Urinary bladder (tissue), 4 donors: Measurements from ENCODE around the gene MAP3K6. TPM values are rescaled to one million over a fixed set of nuclear protein-coding genes. Genes with fewer than 3 reads are reported as not detected.
"Not testable (repeated sequence)": the region's sequence is repeated elsewhere in the genome, so short reads cannot be mapped to it uniquely, and the experiment has no call there.

Experiments
- DNase-seq: peaks from one replicate; pipeline ENCODE4 v3.0.0-alpha.2; 2015; ENCODE audit errors: extremely low spot score
- H3K27ac ChIP-seq: one replicate; pipeline ENCODE4 v1.5.1; 2013; ENCODE audit warnings: low read depth, mild to moderate bottlenecking, moderate library complexity
- H3K36me3 ChIP-seq: one replicate; pipeline ENCODE4 v1.6.1; 2013; ENCODE audit warnings: mild to moderate bottlenecking, moderate library complexity; ENCODE audit not compliant: insufficient read depth
- H3K4me1 ChIP-seq: one replicate; pipeline ENCODE4 v1.6.1; 2013; ENCODE audit warnings: mild to moderate bottlenecking, moderate library complexity; ENCODE audit not compliant: insufficient read depth
- H3K4me3 ChIP-seq: one replicate; pipeline ENCODE4 v1.5.1; 2013; ENCODE audit warnings: low read depth, low read length
- WGBS: extraction: QIAGEN DNeasy Blood & Tissue Kit; methylation state at CpG from one replicate; pipeline ENCODE4 v1.1.7; 2013; 5-methylcytosine and 5-hydroxymethylcytosine counted together
- polyA plus RNA-seq: library from polyadenylated mRNA; stranded (reverse); fragments of 200-250 nt; gene quantifications from one replicate; pipeline ENCODE4 v1.2.3, GENCODE V29; 2013
- total RNA-seq: library from RNA; depleted of rRNA; stranded (reverse); fragments of >200 nt; gene quantifications from one replicate; pipeline ENCODE4 v1.2.3, GENCODE V29; 2014
- donor health status: healthy with polysubstance abuse.
- donor health status: healthy.

MAP3K6 gene
- total and polyA plus RNA-seq, 2 donors = 10.1 to 83.3 TPM

- H3K4me1 ChIP-seq = no peaks in the 10 kb centered on the region
- H3K27ac ChIP-seq = no peak overlapping the region
- H3K4me3 ChIP-seq = peak overlapping the region; percentile 42
- 6% methylated on average over 13 of the region's 13 CpGs for WGBS
- H3K36me3 ChIP-seq = no peaks in the 10 kb centered on the region
- no peak for DNase-seq
Observed at GRCh38 chr1:27391511-27392095, 24.8 kb upstream of the MAP3K6 start.

DNA sequence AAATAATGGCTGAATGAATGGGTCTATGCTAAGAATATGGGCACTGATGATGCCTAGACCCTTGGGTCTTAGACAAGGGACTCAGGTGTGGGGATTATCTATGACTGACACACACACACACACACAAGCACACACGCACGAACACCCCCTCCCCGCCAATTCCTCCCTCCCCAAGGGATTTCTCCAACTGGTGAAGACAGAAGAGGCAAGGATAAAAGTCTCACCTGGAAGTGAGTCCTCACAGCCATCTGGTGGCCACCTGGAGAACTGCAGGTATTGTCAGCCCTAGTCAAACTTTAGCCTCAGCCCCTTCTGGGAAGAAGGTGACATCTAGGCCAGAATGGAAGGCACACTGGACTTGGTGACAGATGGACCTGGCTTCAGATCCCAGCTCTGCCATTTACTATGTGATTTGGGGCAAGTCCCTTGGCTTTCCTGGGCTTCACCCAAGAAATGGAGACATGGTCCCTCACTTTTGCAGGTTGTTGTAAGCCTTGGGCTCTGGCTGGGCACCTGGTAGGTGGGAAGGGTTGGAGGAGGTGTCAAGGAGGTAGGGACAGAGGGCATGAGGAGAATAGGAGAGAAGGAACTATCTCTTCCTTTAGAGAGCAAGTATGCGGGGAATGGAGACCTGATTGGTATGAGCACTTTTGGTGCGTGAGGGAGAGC is 21.7 kb upstream of the MAP3K6 start:
- no peaks in the 10 kb centered on the region for H3K4me1 ChIP-seq
- DNase-seq = no peak
- 44% methylated on average over 5 of the region's 5 CpGs for WGBS
- no peak overlapping the region for H3K4me3 ChIP-seq
- no peak overlapping the region for H3K27ac ChIP-seq
- no peaks in the 10 kb centered on the region for H3K36me3 ChIP-seq

- 86% methylated on average over 3 of the region's 3 CpGs for WGBS
- H3K36me3 ChIP-seq, DNase-seq, H3K27ac ChIP-seq, H3K4me1 ChIP-seq, H3K4me3 ChIP-seq: not testable (repeated sequence)
Observed at GRCh38 chr1:27384797-27385196, 18.0 kb upstream of the MAP3K6 start.

DNA sequence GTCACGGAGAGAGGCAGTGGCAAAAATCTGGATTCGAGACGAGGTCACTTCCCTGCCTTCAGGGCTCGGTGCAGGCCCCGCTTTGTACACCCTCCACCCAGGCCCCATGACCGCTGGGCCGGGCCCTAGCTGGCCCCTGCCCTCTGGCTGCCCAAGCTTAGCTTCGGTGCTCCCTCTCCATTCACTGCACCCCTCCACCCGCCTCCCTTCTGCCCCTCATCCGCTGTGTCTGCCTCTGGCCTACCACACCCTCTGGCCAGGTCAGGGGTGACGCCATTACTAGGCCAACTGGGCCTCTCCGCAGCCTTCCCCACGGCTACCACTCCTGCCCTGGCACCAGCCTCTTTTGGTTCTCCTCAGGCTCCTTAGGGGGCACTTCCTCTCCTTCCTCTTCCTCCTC is 16.9 kb upstream of the MAP3K6 start:
- Histone ChIP-seq H3K4me3 (no peak overlapping the region), H3K27ac (no peak overlapping the region), H3K4me1 (no peaks in the 10 kb centered on the region), H3K36me3 (no peaks in the 10 kb centered on the region)
- DNase-seq = no peak
- 86% methylated on average over 13 of the region's 13 CpGs for WGBS

GRCh38 chr1:27383039-27383605 is 16.4 kb upstream of the MAP3K6 start, which contains the start of gene CD164L2:
Gene CD164L2 (minus strand): TSS chr1:27383333. CDS start chr1:27383239, 94 bp downstream.
- WGBS = 15% methylated on average over 43 of the region's 43 CpGs
- H3K36me3 ChIP-seq = no peaks in the 10 kb centered on the region
- H3K4me1 ChIP-seq = no peaks in the 10 kb centered on the region
- no peak within 1 kb of the TSS for H3K27ac ChIP-seq
- H3K4me3 ChIP-seq = no peak within 1 kb of the TSS
- DNase-seq = no peak

DNA sequence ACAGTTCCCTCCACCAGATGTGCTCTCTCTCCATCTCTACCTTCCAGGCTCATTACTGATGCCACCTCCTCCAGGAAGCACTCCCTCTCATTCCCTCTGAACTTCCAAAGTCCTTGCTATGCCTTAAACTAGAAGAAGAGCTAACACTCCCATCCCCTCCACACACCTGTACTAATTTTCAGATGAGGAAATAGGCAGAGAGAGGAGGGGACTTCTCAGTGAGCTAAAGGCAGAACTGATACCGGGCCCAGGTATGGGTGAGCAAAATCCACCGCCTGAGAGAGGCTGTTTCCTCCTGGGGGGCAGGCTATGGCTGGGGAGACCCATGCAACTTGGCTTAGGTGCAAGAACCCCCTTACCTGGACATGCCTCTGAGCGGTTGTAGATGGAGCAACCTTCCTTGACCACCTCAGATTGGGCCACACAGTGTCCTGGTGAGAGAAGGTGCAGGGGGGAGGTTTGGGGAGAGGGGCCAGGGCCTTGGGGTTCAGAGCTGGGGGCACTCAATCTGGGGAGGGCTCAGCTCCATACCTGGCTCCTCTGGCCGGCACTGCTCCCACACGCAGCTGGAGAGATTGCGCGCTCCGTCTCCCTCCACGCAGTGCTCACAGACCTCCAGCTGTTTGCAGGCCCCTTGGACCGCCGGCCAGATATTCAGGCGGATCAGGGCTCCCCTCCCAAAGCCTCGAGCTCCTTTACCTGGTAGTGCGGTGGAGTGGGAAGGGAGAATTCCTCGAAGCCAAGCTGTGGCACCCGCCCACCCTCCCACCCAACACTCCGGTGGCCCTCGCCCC is 15.4 kb upstream of the MAP3K6 start:
- Histone ChIP-seq H3K4me3 (no peak overlapping the region), H3K4me1 (no peaks in the 10 kb centered on the region), H3K27ac (no peak overlapping the region), H3K36me3 (no peaks in the 10 kb centered on the region)
- 77% methylated on average over 18 of the region's 18 CpGs for WGBS
- DNase-seq = no peak

DNA sequence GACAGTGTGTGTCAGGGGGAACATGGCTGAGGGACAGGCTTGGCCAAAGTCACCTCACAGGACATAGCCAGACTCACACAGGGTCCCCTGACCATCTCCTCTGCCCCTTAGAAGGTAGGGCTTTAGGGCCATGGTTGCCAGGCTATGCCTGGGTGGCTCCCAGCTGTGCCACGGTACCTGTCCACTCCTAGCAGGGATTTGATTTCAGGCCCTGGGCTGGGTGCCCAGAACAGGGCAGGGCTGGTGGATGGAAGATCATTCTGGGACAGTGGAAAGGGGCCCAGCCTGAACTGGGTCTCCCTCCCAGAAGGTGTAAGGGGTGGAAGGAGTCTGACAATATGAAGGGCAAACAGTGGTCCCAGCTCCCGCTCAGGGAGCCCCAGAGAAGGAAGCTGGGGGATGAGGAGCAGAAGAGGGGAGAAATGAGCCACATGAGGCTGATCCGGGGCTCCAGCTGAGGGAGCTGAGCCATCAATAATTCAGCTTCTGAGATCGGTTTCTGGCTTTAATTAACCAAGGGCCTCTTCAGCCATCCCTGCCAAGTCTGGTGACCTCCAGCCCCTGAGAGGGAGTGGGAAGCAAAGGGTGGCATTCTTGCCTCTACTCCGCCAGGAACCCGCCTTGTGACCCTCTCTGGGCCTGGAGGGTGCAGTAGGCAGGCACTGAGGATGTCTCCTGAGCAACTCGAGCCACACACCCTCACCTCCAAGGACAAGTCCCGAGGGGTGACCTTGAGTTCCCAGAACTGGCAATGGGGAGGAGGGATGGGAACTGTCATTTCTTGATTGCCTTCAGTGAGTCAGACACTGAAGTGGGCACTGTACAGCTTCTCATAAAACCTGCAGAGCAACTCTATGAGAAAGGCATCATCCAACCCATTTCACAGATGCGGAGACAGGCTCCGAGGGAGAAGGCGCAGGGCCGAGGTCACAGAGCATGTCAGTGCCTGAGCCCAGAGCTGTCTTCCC is 14.3 kb upstream of the MAP3K6 start:
- no peak for DNase-seq
- Histone ChIP-seq H3K4me3 (no peak overlapping the region), H3K4me1 (no peaks in the 10 kb centered on the region), H3K36me3 (no peaks in the 10 kb centered on the region), H3K27ac (no peak overlapping the region)
- 84% methylated on average over 12 of the region's 12 CpGs for WGBS

- Histone ChIP-seq H3K36me3 (no peaks in the 10 kb centered on the region), H3K4me3 (no peak overlapping the region), H3K27ac (no peak overlapping the region), H3K4me1 (no peaks in the 10 kb centered on the region)
- no peak for DNase-seq
- 88% methylated on average over 4 of the region's 4 CpGs for WGBS
Observed at GRCh38 chr1:27380224-27380623, 13.5 kb upstream of the MAP3K6 start.

- Histone ChIP-seq H3K27ac (no peak overlapping the region), H3K4me1 (no peaks in the 10 kb centered on the region), H3K36me3 (no peaks in the 10 kb centered on the region), H3K4me3 (no peak overlapping the region)
- DNase-seq = no peak
- 80% methylated on average over 11 of the region's 11 CpGs for WGBS
Observed at GRCh38 chr1:27379564-27380122, 12.9 kb upstream of the MAP3K6 start.

DNA sequence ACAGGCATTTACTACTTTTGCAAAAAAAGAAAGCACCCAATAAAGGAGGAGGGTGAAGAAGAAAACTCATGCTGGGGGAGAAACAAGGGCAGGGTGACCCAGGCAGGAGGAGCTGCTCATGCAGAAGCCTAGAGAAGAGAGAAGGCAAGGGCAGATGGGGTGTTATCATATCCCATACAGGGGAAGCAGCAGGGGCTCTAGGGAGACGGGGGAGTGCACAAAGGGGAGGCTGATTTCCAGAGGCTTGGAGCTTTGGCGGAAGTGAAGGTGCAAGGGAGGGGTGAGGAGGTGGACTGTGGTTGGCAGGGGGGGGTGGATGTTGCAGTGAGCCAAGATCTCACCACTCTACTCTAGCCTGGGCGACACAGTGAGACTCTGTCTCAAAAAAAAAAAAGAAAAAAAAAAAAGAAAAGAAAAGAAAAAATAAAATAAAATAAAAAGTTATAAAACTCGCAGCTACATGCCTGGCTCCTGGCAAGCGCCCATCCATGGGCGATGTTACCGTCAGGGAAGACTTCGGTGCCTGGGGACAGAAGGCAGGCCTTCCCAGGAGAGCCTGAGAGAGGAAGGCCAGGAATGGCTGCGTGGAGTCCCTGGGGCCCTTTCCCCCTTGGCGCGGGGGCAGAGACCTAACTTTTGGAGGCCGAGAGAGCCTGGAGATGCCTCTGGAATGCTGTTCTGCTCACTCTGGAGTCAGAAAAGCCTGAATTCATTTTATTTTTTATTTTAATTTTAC is 11.2 kb upstream of the MAP3K6 start:
- DNase-seq = no peak
- H3K4me3 ChIP-seq = no peak overlapping the region
- 84% methylated on average over 12 of the region's 12 CpGs for WGBS
- H3K27ac ChIP-seq = no peak overlapping the region
- H3K36me3 ChIP-seq = no peaks in the 10 kb centered on the region
- H3K4me1 ChIP-seq = no peaks in the 10 kb centered on the region

- 74% methylated on average over 4 of the region's 4 CpGs for WGBS
- no peaks in the 10 kb centered on the region for H3K36me3 ChIP-seq
- no peak for DNase-seq
- no peak within 1 kb of the TSS for H3K27ac ChIP-seq
- no peaks in the 10 kb centered on the region for H3K4me1 ChIP-seq
- H3K4me3 ChIP-seq = no peak within 1 kb of the TSS
Observed at GRCh38 chr1:27374362-27375086, 7.8 kb upstream of the MAP3K6 start, which contains the start of gene FCN3. Gene FCN3 (minus strand): TSS chr1:27374824. CDS start chr1:27374818, 6 bp downstream.
